Sigmoid colon (tissue), 4 donors: ENCODE data around the gene BSDC1.

Experiments used
- CTCF ChIP-seq, 4 experiments: fragments of 450-650 bp in 3 of 4; fragments of 200-600 bp in 1 of 4; IDR thresholded peaks; one replicate each; pipeline ENCODE4 v1.5.1; 2016 to 2019; ENCODE audit warnings: antibody characterized with exemption in 4 of 4, mild to moderate bottlenecking in 3 of 4, moderate library complexity in 2 of 4
- POLR2AphosphoS5 ChIP-seq, 4 donors: sonication (generic); formaldehyde crosslinking; IDR thresholded peaks; one replicate each; pipeline ENCODE4 v1.6.1; 2017; ENCODE audit warnings: antibody characterized with exemption in 4 of 4

GRCh38 chr1:32352831-32353383 is 41.3 kb downstream of the BSDC1 start:
- TF ChIP-seq POLR2AphosphoS5 (IDR thresholded peaks at IDR 0.05): no peak
- TF ChIP-seq CTCF (IDR thresholded peaks at IDR 0.05): no peak
